Ascending aorta (tissue), 2 donors: ENCODE results near the gene LFNG. TPM values are rescaled to one million over a fixed set of nuclear protein-coding genes. Genes with fewer than 3 reads are reported as not detected.

ENCODE experiments used
- DNase-seq, 2 donors: peaks; one replicate each; pipeline ENCODE4 v3.0.0-alpha.2; 2019; ENCODE audit warnings: low spot score in 2 of 2
- H3K27ac ChIP-seq, 2 donors: fragments of 200-600 bp; sonication (generic); one replicate each; pipeline ENCODE4 v1.5.1; 2016 to 2017; ENCODE audit warnings: mild to moderate bottlenecking in 1 of 2
- H3K27me3 ChIP-seq: fragments of 200-600 bp; sonication (generic); one replicate; pipeline ENCODE4 v1.5.1; 2017
- H3K36me3 ChIP-seq, 2 donors: fragments of 200-600 bp; sonication (generic); one replicate each; pipeline ENCODE4 v1.5.1; 2016
- H3K4me1 ChIP-seq, 2 donors: fragments of 200-600 bp; sonication (generic); one replicate each; pipeline ENCODE4 v1.5.1; 2016 to 2017; ENCODE audit warnings: mild to moderate bottlenecking in 1 of 2
- H3K4me3 ChIP-seq, 2 donors: fragments of 200-600 bp; sonication (generic); one replicate each; pipeline ENCODE4 v1.5.1; 2016 to 2017; ENCODE audit warnings: mild to moderate bottlenecking in 1 of 2
- H3K9me3 ChIP-seq, 2 donors: fragments of 200-600 bp; sonication (generic); one replicate each; pipeline ENCODE4 v1.5.1; 2016
- intact Hi-C: fragments of 100-400 bp; cut with DNase I; formaldehyde crosslinking; loops from one replicate; pipeline ENCODE4 v1.15.1; 2023
- total RNA-seq: library from RNA; depleted of rRNA; stranded (reverse); fragments of >200 nt; gene quantifications from one replicate; pipeline ENCODE4 v1.1.0, GENCODE V29; 2016
- TF ChIP-seq, protein P1 (sequence below), 3 experiments: fragments of 200-600 bp in 2 of 3; fragments of 450-650 bp in 1 of 3; sonication (generic) in 2 of 3; IDR thresholded peaks; one replicate each; pipeline ENCODE4 v1.5.1; 2016 to 2019; ENCODE audit warnings: antibody characterized with exemption in 3 of 3, mild to moderate bottlenecking in 1 of 3, moderate library complexity in 1 of 3

The LFNG gene
- total RNA-seq, 1 donor from 2014 or later, result 102 TPM

DNA sequence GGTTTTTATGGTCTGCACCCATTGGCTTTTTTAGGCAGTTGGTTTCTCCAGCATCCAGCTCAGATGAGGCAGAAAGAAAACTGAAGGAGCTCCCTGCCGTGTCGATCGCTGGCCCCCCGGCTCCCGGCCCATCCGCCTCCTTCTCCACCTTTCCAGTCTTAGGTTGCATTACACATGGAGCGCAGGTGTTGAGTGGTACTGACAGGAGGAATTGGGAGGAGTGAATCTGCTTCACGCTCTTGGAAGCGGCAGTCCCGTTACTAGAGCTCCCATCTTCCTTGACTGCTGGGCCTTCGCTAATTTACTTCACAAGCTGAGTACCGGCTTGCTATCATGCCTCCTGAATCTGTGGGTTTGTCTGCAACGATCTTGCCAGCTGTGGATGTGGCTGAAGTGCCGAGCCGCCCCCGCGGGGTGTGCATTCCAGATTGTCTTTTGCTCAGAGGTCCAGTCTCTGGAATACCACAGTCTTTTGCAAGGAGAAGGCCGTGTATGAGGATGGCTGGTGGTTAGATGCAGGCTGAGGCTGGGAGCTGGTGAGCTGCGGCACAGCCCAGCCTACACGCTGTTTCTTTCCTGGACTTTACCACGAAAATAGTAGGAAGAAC, 56.3 kb downstream of the LFNG start:
- Histone ChIP-seq H3K27ac (no peak overlapping the region), H3K4me3 (no peak overlapping the region), H3K27me3 (no peaks in the 10 kb centered on the region), H3K9me3 (no peaks in the 10 kb centered on the region), H3K36me3 (peaks cover 15 to 25% of the 10 kb centered on the region in 2 donors), H3K4me1 (no peaks in the 10 kb centered on the region)
- no peak for DNase-seq
- intact Hi-C loops, result no loop called here
- TF ChIP-seq, protein P1, sequence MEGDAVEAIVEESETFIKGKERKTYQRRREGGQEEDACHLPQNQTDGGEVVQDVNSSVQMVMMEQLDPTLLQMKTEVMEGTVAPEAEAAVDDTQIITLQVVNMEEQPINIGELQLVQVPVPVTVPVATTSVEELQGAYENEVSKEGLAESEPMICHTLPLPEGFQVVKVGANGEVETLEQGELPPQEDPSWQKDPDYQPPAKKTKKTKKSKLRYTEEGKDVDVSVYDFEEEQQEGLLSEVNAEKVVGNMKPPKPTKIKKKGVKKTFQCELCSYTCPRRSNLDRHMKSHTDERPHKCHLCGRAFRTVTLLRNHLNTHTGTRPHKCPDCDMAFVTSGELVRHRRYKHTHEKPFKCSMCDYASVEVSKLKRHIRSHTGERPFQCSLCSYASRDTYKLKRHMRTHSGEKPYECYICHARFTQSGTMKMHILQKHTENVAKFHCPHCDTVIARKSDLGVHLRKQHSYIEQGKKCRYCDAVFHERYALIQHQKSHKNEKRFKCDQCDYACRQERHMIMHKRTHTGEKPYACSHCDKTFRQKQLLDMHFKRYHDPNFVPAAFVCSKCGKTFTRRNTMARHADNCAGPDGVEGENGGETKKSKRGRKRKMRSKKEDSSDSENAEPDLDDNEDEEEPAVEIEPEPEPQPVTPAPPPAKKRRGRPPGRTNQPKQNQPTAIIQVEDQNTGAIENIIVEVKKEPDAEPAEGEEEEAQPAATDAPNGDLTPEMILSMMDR (IDR thresholded peaks at IDR 0.05), result no peak

DNA sequence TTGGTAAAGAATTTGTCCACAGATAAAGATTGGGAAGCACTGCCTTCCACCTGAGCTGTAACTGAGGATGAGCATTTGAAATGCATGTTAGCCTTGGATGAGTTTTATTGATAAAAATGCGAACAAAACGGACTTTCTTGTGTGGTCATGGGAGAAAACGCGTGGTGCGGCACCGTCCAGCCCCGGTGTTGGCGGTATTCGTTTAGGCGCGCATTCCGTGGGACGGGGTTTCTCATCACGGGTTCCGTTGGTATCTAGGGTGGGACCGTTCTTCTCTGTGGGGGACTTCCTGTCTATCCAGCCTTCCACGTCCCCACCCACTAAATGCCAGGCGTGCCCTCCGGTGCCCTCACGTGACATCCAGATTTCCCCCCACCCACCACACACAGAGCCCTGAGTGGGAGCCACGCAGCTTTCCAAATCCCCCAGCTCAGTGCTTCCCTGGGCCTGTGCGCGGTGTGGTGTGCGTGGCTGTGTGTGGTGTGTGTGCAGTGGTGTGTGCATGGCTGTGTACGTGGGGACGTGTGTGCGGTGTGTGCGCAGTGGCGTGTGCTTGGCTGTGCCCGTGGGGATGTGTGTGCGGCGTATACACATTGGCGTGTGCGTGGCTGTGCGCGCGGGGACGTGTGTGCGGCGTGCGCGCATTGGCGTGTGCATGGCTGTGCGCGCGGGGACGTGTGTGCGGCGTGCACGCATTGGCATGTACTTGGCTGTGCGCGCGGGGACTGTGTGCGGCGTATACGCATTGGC, 57.3 kb downstream of the LFNG start:
- peaks cover 15 to 25% of the 10 kb centered on the region in 2 donors for H3K36me3 ChIP-seq
- no peaks in the 10 kb centered on the region for H3K9me3 ChIP-seq
- TF ChIP-seq, protein P1 (IDR thresholded peaks at IDR 0.05), result no peak
- no peak overlapping the region for H3K27ac ChIP-seq
- H3K4me3 ChIP-seq, result no peak overlapping the region
- no peaks in the 10 kb centered on the region for H3K27me3 ChIP-seq
- DNase-seq, result no peak
- intact Hi-C loops, result no loop called here
- H3K4me1 ChIP-seq, result no peaks in the 10 kb centered on the region

Other genes starting within 250 kb of the LFNG start
- 12.2 TPM for gene SNX8, start 205.3 kb upstream of the LFNG start, total RNA-seq
- gene EIF3B, start 164.9 kb upstream of the LFNG start, total RNA-seq, result 84.9 TPM
- 79.4 TPM for gene CHST12, start 116.2 kb upstream of the LFNG start, total RNA-seq
- not detected for gene GRIFIN, start 43.4 kb upstream of the LFNG start, total RNA-seq
- gene BRAT1, start 35.8 kb downstream of the LFNG start, total RNA-seq, result 84.0 TPM
- 11.4 TPM for gene IQCE, start 39.2 kb downstream of the LFNG start, total RNA-seq
- 70.5 TPM for gene TTYH3, start 112.2 kb downstream of the LFNG start, total RNA-seq
- gene AMZ1, start 168.4 kb downstream of the LFNG start, total RNA-seq, result not detected